Measurements from ENCODE around the gene MACROD2.

MACROD2 gene

GRCh38 chr20:14566505-14566904 is 571.2 kb downstream of the MACROD2 start:
- FAIRE-seq = no peak
- DNase-seq (ENCODE audit: insufficient read length, low spot score) = no peak

GRCh38 chr20:14568225-14568624 is 572.9 kb downstream of the MACROD2 start:
- FAIRE-seq = no peak
- no peak for DNase-seq (ENCODE audit: insufficient read length, low spot score)

GRCh38 chr20:14568701-14569100 is 573.4 kb downstream of the MACROD2 start:
- no peak for DNase-seq (ENCODE audit: insufficient read length, low spot score)
- FAIRE-seq = no peak

- FAIRE-seq (no peak), DNase-seq (ENCODE audit: insufficient read length, low spot score) (no peak)
Observed at GRCh38 chr20:14569641-14570040, 574.3 kb downstream of the MACROD2 start.

- no peak for FAIRE-seq
Observed at GRCh38 chr20:14570811-14571210, 575.5 kb downstream of the MACROD2 start.

GRCh38 chr20:14573676-14574075 is 578.4 kb downstream of the MACROD2 start:
- FAIRE-seq (no peak), DNase-seq (ENCODE audit: insufficient read length, low spot score) (no peak)

More at GRCh38 chr20:14570811-14571210, 575.5 kb downstream of the MACROD2 start:
- DNase-seq (ENCODE audit: insufficient read length, low spot score) = no peak

- FAIRE-seq (no peak), DNase-seq (ENCODE audit: insufficient read length, low spot score) (no peak)
Observed at GRCh38 chr20:14576196-14576877, 581.0 kb downstream of the MACROD2 start.

- FAIRE-seq (no peak), DNase-seq (ENCODE audit: insufficient read length, low spot score) (no peak)
Observed at GRCh38 chr20:14580418-14581074, 585.2 kb downstream of the MACROD2 start.

- DNase-seq (ENCODE audit: insufficient read length, low spot score) (no peak), FAIRE-seq (no peak)
Observed at GRCh38 chr20:14581731-14582130, 586.4 kb downstream of the MACROD2 start.

- FAIRE-seq (no peak), DNase-seq (ENCODE audit: insufficient read length, low spot score) (no peak)
Observed at GRCh38 chr20:14582855-14583254, 587.5 kb downstream of the MACROD2 start.

- FAIRE-seq (no peak), DNase-seq (ENCODE audit: insufficient read length, low spot score) (no peak)
Observed at GRCh38 chr20:14583413-14583812, 588.1 kb downstream of the MACROD2 start.

- no peak for DNase-seq (ENCODE audit: insufficient read length, low spot score)
- FAIRE-seq = no peak
Observed at GRCh38 chr20:14589383-14589782, 594.1 kb downstream of the MACROD2 start.

GRCh38 chr20:14595051-14595450 is 599.7 kb downstream of the MACROD2 start:
- no peak for FAIRE-seq
- DNase-seq (ENCODE audit: insufficient read length, low spot score) = no peak

- FAIRE-seq = no peak
- DNase-seq (ENCODE audit: insufficient read length, low spot score) = no peak
Observed at GRCh38 chr20:14597206-14597715, 601.9 kb downstream of the MACROD2 start.

GRCh38 chr20:14599613-14600012 is 604.3 kb downstream of the MACROD2 start:
- FAIRE-seq (no peak), DNase-seq (ENCODE audit: insufficient read length, low spot score) (no peak)

- DNase-seq (ENCODE audit: insufficient read length, low spot score) = no peak
- FAIRE-seq = no peak
Observed at GRCh38 chr20:14600527-14600926, 605.2 kb downstream of the MACROD2 start.

- FAIRE-seq (no peak), DNase-seq (ENCODE audit: insufficient read length, low spot score) (no peak)
Observed at GRCh38 chr20:14604143-14604542, 608.8 kb downstream of the MACROD2 start.

GRCh38 chr20:14609328-14610221 is 614.3 kb downstream of the MACROD2 start:
- DNase-seq (ENCODE audit: insufficient read length, low spot score) (no peak), FAIRE-seq (no peak)

GRCh38 chr20:14611479-14611878 is 616.2 kb downstream of the MACROD2 start:
- no peak for DNase-seq (ENCODE audit: insufficient read length, low spot score)
- no peak for FAIRE-seq

- FAIRE-seq (no peak), DNase-seq (ENCODE audit: insufficient read length, low spot score) (no peak)
Observed at GRCh38 chr20:14612391-14612790, 617.1 kb downstream of the MACROD2 start.

GRCh38 chr20:14616003-14616402 is 620.7 kb downstream of the MACROD2 start:
- FAIRE-seq = no peak
- DNase-seq (ENCODE audit: insufficient read length, low spot score) = no peak

Measured in GM19239 (cell line).